Glutamatergic neuron (in vitro differentiated cells): Measurements from ENCODE around the gene VASN. TPM values are rescaled to one million over a fixed set of nuclear protein-coding genes. Genes with fewer than 3 reads are reported as not detected.
A peak's percentile ranks its signal among the peaks of the same experiment; 100 is the strongest.

Source experiments
- DNase-seq: peaks from one replicate; pipeline ENCODE4 v3.0.0; 2022
- H3K27ac Mint-ChIP-seq: one replicate; pipeline ENCODE4 v1.8.0; 2020; ENCODE audit warnings: mild to moderate bottlenecking, mixed read lengths, inconsistent platforms; ENCODE audit not compliant: unreplicated experiment
- H3K27me3 Mint-ChIP-seq: one replicate; pipeline ENCODE4 v1.8.0; 2020; ENCODE audit warnings: mild to moderate bottlenecking, moderate library complexity, mixed read lengths, inconsistent platforms; ENCODE audit not compliant: unreplicated experiment
- H3K36me3 Mint-ChIP-seq: one replicate; pipeline ENCODE4 v1.8.0; 2020; ENCODE audit warnings: mild to moderate bottlenecking, mixed read lengths, inconsistent platforms; ENCODE audit not compliant: unreplicated experiment
- H3K4me1 Mint-ChIP-seq: one replicate; pipeline ENCODE4 v1.8.0; 2020; ENCODE audit warnings: mild to moderate bottlenecking, low read depth, mixed read lengths, inconsistent platforms; ENCODE audit not compliant: unreplicated experiment
- H3K4me3 Mint-ChIP-seq: one replicate; pipeline ENCODE4 v1.8.0; 2020; ENCODE audit warnings: mild to moderate bottlenecking, mixed read lengths, inconsistent platforms; ENCODE audit not compliant: unreplicated experiment
- H3K9me3 Mint-ChIP-seq: one replicate; pipeline ENCODE4 v1.8.0; 2020; ENCODE audit warnings: mild to moderate bottlenecking, moderate library complexity, mixed read lengths, inconsistent platforms; ENCODE audit not compliant: unreplicated experiment
- CTCF ChIP-seq: fragments of 200-600 bp; sonication (generic); IDR thresholded peaks from one replicate; pipeline ENCODE4 v1.5.0; 2021; ENCODE audit not compliant: partially characterized antibody, unreplicated experiment
- total RNA-seq: library from RNA; stranded (reverse); fragmentation: NEBNext Ultra II Directional; extraction: Animal tissue kit (Norgen Biotek cat#: 25700); gene quantifications from one replicate; pipeline ENCODE4 v1.2.1, GENCODE V29; 2021; ENCODE audit not compliant: unreplicated experiment

VASN gene
- total RNA-seq, 1 donor from 2014 or later: 4.1 TPM

- peaks cover 9% of the 10 kb centered on the region for H3K9me3 Mint-ChIP-seq
- no peak overlapping the region for H3K4me3 Mint-ChIP-seq
- peaks cover 7% of the 10 kb centered on the region for H3K4me1 Mint-ChIP-seq
- peak; percentile 12 for DNase-seq
- no peak for TF ChIP-seq CTCF
- no peaks in the 10 kb centered on the region for H3K36me3 Mint-ChIP-seq
- no peak overlapping the region for H3K27ac Mint-ChIP-seq
- peaks cover 14% of the 10 kb centered on the region for H3K27me3 Mint-ChIP-seq
Observed at GRCh38 chr16:4385789-4386450, 14.3 kb downstream of the VASN start.

- no peak for DNase-seq
- Mint-ChIP-seq H3K4me1 (peaks cover 7% of the 10 kb centered on the region), H3K9me3 (peaks cover 9% of the 10 kb centered on the region), H3K27ac (no peak overlapping the region), H3K36me3 (no peaks in the 10 kb centered on the region), H3K27me3 (peaks cover 14% of the 10 kb centered on the region), H3K4me3 (no peak overlapping the region)
- TF ChIP-seq CTCF: no peak
Observed at GRCh38 chr16:4386451-4386805, 14.8 kb downstream of the VASN start.

- H3K4me1 Mint-ChIP-seq: peaks cover 7% of the 10 kb centered on the region
- DNase-seq: no peak
- peaks cover 14% of the 10 kb centered on the region for H3K27me3 Mint-ChIP-seq
- no peaks in the 10 kb centered on the region for H3K36me3 Mint-ChIP-seq
- peaks cover 9% of the 10 kb centered on the region for H3K9me3 Mint-ChIP-seq
- H3K4me3 Mint-ChIP-seq: no peak overlapping the region
- no peak for TF ChIP-seq CTCF
- H3K27ac Mint-ChIP-seq: no peak overlapping the region
Observed at GRCh38 chr16:4386951-4387565, 15.4 kb downstream of the VASN start.

GRCh38 chr16:4387781-4388180 is 16.1 kb downstream of the VASN start:
- Mint-ChIP-seq H3K36me3 (no peaks in the 10 kb centered on the region), H3K27me3 (peaks cover 14% of the 10 kb centered on the region), H3K27ac (no peak overlapping the region), H3K4me3 (no peak overlapping the region), H3K9me3 (peaks cover 9% of the 10 kb centered on the region), H3K4me1 (peaks cover 7% of the 10 kb centered on the region)
- no peak for DNase-seq
- TF ChIP-seq CTCF: no peak

GRCh38 chr16:4388271-4389021 is 16.8 kb downstream of the VASN start:
- Mint-ChIP-seq H3K4me1 (peaks cover 7% of the 10 kb centered on the region), H3K27me3 (peaks cover 13% of the 10 kb centered on the region), H3K27ac (no peak overlapping the region), H3K36me3 (no peaks in the 10 kb centered on the region), H3K4me3 (no peak overlapping the region), H3K9me3 (peaks cover 7% of the 10 kb centered on the region)
- DNase-seq: no peak
- TF ChIP-seq CTCF: no peak
